GM12864 (cell line): ENCODE data around the gene FANCM.
A peak's percentile ranks its signal among the peaks of the same experiment; 100 is the strongest.

Experiments used
- DNase-seq: peaks from one replicate; pipeline ENCODE4 v3.0.0-alpha.2; 2011; ENCODE audit warnings: low read depth
- H3K4me3 ChIP-seq: 2 replicates; pipeline ENCODE4 v1.5.1; 2011; ENCODE audit warnings: mild to moderate bottlenecking, low read depth, low read length, control low read depth
- TF ChIP-seq, protein P1 (sequence below): IDR thresholded peaks from 2 replicates; pipeline ENCODE4 v1.5.1; 2011; ENCODE audit warnings: low read depth, mild to moderate bottlenecking, moderate library complexity, low read length, control low read depth, inconsistent platforms; ENCODE audit errors: missing control alignments

FANCM gene, protein sequence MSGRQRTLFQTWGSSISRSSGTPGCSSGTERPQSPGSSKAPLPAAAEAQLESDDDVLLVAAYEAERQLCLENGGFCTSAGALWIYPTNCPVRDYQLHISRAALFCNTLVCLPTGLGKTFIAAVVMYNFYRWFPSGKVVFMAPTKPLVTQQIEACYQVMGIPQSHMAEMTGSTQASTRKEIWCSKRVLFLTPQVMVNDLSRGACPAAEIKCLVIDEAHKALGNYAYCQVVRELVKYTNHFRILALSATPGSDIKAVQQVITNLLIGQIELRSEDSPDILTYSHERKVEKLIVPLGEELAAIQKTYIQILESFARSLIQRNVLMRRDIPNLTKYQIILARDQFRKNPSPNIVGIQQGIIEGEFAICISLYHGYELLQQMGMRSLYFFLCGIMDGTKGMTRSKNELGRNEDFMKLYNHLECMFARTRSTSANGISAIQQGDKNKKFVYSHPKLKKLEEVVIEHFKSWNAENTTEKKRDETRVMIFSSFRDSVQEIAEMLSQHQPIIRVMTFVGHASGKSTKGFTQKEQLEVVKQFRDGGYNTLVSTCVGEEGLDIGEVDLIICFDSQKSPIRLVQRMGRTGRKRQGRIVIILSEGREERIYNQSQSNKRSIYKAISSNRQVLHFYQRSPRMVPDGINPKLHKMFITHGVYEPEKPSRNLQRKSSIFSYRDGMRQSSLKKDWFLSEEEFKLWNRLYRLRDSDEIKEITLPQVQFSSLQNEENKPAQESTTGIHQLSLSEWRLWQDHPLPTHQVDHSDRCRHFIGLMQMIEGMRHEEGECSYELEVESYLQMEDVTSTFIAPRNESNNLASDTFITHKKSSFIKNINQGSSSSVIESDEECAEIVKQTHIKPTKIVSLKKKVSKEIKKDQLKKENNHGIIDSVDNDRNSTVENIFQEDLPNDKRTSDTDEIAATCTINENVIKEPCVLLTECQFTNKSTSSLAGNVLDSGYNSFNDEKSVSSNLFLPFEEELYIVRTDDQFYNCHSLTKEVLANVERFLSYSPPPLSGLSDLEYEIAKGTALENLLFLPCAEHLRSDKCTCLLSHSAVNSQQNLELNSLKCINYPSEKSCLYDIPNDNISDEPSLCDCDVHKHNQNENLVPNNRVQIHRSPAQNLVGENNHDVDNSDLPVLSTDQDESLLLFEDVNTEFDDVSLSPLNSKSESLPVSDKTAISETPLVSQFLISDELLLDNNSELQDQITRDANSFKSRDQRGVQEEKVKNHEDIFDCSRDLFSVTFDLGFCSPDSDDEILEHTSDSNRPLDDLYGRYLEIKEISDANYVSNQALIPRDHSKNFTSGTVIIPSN (N-terminal part only)

DNA sequence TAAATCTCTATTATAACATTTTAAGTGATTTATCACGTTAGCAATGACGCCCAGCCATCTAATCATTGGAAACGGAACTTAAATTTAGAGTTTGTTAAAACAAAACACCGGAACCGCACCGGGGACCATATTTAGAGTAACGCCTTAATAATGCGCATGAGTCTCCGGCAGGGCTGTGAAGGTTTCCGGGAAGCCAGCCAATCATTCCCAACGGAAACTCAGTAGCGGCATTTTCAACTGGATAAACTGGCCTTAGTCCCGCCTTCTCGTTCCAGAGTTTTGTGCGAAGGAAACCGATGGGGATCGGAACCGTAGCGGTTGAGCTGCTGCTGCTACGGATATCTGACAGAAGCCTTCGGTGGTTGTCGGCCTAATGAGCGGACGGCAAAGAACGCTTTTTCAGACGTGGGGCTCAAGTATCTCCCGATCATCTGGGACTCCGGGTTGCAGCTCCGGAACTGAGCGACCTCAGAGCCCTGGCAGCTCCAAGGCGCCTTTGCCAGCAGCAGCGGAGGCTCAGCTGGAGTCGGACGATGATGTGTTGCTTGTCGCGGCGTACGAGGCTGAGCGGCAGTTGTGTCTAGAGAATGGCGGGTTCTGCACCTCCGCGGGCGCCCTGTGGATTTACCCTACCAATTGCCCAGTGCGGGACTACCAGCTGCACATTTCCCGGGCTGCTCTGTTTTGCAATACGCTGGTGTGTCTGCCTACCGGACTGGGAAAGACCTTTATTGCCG is at the start of gene FANCM:
Gene FANCM, plus strand, starts transcription at position 272 of the 737 bp plus-strand sequence. Its CDS starts 102 bp downstream, at position 374.
- DNase-seq = peak; percentile 97
- TF ChIP-seq, protein P1, sequence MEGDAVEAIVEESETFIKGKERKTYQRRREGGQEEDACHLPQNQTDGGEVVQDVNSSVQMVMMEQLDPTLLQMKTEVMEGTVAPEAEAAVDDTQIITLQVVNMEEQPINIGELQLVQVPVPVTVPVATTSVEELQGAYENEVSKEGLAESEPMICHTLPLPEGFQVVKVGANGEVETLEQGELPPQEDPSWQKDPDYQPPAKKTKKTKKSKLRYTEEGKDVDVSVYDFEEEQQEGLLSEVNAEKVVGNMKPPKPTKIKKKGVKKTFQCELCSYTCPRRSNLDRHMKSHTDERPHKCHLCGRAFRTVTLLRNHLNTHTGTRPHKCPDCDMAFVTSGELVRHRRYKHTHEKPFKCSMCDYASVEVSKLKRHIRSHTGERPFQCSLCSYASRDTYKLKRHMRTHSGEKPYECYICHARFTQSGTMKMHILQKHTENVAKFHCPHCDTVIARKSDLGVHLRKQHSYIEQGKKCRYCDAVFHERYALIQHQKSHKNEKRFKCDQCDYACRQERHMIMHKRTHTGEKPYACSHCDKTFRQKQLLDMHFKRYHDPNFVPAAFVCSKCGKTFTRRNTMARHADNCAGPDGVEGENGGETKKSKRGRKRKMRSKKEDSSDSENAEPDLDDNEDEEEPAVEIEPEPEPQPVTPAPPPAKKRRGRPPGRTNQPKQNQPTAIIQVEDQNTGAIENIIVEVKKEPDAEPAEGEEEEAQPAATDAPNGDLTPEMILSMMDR = no peak
- peak within 1 kb of the TSS; percentile 96 for H3K4me3 ChIP-seq

DNA sequence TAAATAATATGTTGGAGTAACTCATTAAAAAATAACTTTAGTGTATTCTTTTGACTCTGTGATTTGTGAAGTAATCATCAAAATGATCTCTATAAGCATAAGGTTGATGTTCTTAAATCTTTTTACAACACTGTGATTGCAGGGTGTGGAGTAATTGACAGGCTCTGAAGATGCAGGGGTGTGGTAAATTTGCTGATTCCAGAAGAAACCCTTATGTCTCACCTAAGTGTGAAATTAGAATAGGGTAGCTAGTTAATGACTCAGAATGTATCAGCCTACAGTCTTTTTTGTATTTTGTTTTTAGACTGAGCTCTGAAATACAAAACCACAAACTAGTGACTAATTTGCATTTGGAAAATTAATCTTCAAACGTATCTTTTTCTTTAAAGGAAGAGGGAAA is 45.9 kb upstream of the FANCM start:
- no peak overlapping the region for H3K4me3 ChIP-seq
- no peak for DNase-seq
- TF ChIP-seq, protein P1 = no peak

DNA sequence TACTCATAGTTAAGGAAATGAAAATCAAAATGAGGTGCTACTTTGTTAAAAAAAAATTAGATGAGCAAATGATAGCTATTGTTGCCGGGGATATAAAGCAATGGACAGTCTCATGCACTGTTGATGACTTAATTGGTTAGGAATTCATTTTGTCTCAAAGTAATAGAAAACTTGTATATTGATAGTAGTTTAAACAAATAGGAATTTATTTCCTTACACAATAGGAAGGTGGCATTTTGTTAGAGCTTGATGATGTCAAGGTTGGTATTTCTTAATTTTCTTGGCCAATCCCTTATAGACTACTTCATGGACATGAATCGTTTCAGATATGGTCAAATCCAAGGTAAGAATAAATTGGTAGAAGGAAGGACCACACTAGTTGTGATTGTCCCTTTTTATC is 44.0 kb upstream of the FANCM start:
- DNase-seq = no peak
- no peak overlapping the region for H3K4me3 ChIP-seq
- TF ChIP-seq, protein P1 = no peak

DNA sequence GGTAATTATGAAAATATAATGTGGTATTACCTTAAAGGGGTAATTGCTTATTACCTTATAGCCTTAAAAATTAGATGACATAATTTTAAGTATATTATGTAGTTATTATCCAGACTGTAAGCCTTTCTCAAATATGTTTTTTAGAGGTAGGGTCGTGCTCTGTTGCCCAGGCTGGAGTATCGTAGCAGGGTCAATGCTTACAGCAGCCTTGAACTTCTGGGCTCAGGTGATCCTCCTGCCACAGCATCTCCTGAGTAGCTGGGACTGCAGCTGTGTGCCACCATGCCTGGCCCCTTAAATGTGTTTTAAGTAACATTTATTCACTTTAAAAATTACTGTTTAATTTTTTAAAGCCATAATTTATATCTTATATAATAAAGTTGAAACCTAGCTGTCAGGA is 41.5 kb upstream of the FANCM start:
- no peak overlapping the region for H3K4me3 ChIP-seq
- DNase-seq = no peak
- TF ChIP-seq, protein P1 = no peak

DNA sequence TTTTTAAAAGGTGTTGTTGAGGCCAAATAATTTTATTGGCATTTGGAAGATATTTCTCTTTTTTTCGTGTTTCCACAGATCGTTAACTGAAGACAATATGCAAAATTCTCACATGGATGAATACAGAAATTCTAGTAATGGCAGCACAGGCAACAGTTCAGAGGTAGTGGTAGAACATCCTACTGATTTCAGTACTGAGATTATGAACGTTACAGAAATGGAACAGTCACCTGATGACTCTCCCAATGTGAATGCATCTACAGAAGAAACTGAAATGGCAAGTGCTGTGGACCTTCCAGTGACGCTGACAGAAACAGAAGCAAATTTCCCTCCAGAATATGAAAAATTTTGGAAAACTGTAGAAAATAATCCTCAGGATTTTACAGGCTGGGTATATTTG is 40.6 kb upstream of the FANCM start:
- TF ChIP-seq, protein P1 = no peak
- no peak for DNase-seq
- H3K4me3 ChIP-seq = no peak overlapping the region

DNA sequence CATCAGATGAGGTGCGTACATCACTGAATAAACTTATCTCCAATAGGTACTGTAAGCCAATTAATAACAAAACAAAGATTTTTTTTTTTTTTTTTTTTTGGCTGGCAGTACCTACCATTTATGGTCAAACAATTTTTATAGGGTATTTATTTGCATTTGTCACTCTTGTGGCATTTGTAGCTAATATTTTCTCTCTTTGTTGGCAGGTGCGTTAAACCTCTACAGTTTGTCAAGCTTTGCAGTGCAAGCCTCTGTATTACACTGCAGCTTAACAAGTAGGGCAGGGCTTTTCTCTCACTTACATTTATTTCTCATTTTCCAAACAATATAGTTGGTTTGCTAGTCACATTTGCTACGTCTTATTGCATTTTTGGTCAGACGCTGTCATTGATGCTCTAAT is 39.5 kb upstream of the FANCM start:
- no peak for DNase-seq
- no peak overlapping the region for H3K4me3 ChIP-seq
- TF ChIP-seq, protein P1 = no peak
